Adrenal gland (tissue), 5 donors: ENCODE measurements around the gene CRAT.

Experiments
- POLR2A ChIP-seq, 2 donors: fragments of 450-650 bp; IDR thresholded peaks; one replicate each; pipeline ENCODE4 v1.6.1; 2017; ENCODE audit warnings: antibody characterized with exemption in 2 of 2, mild to moderate bottlenecking in 2 of 2, moderate library complexity in 1 of 2
- TF ChIP-seq, protein P1 (sequence below), 6 experiments: fragments of 450-650 bp in 4 of 6; fragments of 200-600 bp in 2 of 6; sonication (generic) in 1 of 6; IDR thresholded peaks; 1 replicate in 5 of 6; 2 replicates in 1 of 6; pipeline versions ENCODE4 v1.5.1 to v1.8.0; 2016 to 2021; ENCODE audit warnings: antibody characterized with exemption in 6 of 6, mild to moderate bottlenecking in 2 of 6, moderate library complexity in 1 of 6
- donor health status: DM: no; HTN: no; CAD: no.

DNA sequence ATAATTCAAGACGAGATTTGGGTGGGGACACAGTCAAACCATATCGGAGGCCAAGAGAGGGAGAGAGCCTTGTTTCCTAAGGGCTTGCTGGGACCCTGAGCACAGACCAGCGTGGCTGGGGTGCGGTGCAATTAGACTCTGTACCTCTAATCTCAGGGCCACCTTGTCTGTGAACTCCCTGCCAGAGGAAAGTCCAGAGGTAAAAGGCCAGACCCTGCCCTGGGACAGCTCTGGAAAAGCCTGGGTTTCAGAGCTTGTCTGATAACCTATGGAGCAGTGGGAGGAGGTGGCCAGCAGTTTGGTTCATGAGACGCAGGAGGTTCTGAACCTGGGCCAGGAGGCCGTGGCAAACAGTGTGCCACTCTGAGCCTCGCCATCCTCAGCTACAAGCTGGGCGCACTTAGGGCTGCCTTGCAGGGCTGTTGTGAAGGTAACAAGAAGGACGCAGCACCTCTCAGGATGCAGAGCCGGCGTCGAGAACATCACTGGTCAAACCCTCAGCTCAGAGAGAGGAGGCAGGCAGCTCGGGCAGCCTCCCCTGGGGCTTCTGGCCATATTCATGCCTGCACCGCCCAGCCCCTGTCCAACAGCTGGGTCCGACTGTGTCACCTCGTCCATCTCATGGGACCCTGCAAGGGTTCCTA, 34.5 kb downstream of the CRAT start:
- TF ChIP-seq, protein P1, sequence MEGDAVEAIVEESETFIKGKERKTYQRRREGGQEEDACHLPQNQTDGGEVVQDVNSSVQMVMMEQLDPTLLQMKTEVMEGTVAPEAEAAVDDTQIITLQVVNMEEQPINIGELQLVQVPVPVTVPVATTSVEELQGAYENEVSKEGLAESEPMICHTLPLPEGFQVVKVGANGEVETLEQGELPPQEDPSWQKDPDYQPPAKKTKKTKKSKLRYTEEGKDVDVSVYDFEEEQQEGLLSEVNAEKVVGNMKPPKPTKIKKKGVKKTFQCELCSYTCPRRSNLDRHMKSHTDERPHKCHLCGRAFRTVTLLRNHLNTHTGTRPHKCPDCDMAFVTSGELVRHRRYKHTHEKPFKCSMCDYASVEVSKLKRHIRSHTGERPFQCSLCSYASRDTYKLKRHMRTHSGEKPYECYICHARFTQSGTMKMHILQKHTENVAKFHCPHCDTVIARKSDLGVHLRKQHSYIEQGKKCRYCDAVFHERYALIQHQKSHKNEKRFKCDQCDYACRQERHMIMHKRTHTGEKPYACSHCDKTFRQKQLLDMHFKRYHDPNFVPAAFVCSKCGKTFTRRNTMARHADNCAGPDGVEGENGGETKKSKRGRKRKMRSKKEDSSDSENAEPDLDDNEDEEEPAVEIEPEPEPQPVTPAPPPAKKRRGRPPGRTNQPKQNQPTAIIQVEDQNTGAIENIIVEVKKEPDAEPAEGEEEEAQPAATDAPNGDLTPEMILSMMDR (IDR thresholded peaks at IDR 0.05): no peak
- no peak for TF ChIP-seq POLR2A (IDR thresholded peaks at IDR 0.05)
